NB4 (cell line): ENCODE results near the gene STPG4.

ENCODE experiments used
- MAX ChIP-seq: IDR thresholded peaks from 2 replicates; pipeline ENCODE4 v1.6.1; 2011; ENCODE audit warnings: low read depth, low read length
- MYC ChIP-seq: IDR thresholded peaks from 2 replicates; pipeline ENCODE4 v1.6.1; 2011; ENCODE audit warnings: low read depth, low read length
- POLR2A ChIP-seq: IDR thresholded peaks from 2 replicates; pipeline ENCODE4 v1.6.1; 2011; ENCODE audit warnings: mild to moderate bottlenecking; ENCODE audit not compliant: insufficient read length; ENCODE audit errors: extremely low read depth
- TF ChIP-seq, protein P1 (sequence below): IDR thresholded peaks from one replicate; pipeline ENCODE4 v1.5.1; 2012; ENCODE audit warnings: low read depth, low read length

DNA sequence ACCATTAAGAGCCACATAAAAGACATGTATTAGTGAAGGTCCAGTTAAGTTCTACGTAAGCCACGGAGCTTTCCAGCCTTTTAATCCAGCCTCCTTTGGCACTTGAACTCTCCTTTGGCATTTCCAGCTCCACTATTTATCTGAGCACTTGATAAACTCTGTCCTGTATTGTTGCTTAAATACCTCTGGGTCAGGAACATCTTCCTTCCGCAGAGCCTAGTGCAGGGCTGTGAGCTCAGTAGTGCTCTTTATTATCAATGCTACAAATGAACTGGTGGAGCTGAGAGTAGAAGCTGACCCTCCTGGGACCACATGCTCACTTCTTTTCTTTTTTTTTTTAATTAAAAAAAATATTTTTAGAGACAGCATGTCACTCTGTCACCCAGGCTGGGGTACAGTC is 4.9 kb downstream of the STPG4 start:
- TF ChIP-seq, protein P1, sequence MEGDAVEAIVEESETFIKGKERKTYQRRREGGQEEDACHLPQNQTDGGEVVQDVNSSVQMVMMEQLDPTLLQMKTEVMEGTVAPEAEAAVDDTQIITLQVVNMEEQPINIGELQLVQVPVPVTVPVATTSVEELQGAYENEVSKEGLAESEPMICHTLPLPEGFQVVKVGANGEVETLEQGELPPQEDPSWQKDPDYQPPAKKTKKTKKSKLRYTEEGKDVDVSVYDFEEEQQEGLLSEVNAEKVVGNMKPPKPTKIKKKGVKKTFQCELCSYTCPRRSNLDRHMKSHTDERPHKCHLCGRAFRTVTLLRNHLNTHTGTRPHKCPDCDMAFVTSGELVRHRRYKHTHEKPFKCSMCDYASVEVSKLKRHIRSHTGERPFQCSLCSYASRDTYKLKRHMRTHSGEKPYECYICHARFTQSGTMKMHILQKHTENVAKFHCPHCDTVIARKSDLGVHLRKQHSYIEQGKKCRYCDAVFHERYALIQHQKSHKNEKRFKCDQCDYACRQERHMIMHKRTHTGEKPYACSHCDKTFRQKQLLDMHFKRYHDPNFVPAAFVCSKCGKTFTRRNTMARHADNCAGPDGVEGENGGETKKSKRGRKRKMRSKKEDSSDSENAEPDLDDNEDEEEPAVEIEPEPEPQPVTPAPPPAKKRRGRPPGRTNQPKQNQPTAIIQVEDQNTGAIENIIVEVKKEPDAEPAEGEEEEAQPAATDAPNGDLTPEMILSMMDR, result no peak
- no peak for TF ChIP-seq POLR2A
- TF ChIP-seq MAX, result no peak
- TF ChIP-seq MYC, result no peak
